GM19467 (cell line): ENCODE measurements around the gene ZNF428.
"Not testable (repeated sequence)": the region's sequence is repeated elsewhere in the genome, so short reads cannot be mapped to it uniquely, and the experiment has no call there.

Experiments used
- ATAC-seq: cut with Tn5 transposase; IDR thresholded peaks from one replicate; pipeline ENCODE4 v1.9.1; 2021; ENCODE audit warnings: mild to moderate bottlenecking, moderate library complexity; ENCODE audit not compliant: unreplicated experiment

The ZNF428 gene

DNA sequence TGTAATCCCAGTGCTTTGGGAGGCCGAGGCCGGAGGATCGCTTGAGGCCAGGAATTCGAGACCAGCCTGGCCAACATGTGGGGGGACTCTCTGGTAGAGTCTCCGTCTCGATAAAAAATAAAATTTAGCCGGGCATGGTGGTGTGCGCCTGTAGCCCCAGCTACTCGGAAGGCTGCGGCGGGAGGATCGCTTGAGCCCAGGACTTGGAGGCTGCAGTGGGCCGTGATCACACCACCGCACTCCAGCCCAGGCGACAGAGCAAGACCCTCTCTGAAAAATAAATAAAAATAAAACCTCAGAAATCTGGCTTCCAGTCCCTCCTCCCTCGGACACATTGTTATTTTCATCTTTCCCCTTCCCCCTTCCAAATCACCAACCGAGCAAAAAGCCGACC is 23.8 kb downstream of the ZNF428 start:
- ATAC-seq: no peak

DNA sequence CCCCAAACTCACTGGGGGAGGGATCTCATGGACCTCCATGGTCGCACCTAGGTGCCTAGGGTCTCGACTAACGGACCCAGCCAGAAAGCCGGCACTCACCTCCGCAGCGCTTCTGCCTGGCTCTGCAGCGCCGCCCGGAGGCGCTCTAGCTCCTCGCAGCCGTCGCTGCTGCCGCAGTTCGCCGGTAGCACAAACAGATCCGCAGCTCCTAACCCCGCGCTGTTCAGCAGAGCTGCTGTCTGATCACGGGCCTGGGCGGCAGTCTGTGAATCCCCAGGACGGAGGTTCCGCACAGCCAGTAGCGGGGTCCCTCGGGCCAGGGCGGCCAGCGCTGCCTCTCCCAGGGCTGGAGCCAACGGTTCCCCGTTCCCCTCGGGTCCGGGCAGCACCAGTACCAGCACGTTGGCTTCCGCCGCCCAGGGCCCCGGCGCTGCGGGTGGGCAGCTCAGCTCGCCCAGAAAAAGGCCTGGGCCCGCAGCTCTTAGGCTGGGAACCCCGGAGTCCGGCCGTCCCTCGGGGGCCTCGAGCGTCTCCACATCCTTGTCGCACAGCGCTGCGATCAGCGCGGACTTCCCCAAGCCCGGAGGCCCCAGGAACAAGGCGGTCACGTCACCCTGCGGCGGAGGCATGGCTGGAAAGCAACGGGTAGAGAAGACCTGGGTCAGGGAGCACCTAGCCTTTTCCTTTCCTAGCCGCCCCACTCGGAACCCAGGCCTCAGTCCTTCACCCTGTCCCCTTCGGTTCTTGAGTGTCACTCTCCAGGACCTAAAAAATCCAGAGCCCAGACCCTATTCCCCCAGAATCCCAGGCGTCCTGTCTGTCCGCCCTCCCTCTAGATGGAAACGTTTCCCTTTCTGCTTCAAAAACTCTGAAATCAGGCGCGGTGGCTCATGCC is 24.5 kb downstream of the ZNF428 start:
- no peak for ATAC-seq

DNA sequence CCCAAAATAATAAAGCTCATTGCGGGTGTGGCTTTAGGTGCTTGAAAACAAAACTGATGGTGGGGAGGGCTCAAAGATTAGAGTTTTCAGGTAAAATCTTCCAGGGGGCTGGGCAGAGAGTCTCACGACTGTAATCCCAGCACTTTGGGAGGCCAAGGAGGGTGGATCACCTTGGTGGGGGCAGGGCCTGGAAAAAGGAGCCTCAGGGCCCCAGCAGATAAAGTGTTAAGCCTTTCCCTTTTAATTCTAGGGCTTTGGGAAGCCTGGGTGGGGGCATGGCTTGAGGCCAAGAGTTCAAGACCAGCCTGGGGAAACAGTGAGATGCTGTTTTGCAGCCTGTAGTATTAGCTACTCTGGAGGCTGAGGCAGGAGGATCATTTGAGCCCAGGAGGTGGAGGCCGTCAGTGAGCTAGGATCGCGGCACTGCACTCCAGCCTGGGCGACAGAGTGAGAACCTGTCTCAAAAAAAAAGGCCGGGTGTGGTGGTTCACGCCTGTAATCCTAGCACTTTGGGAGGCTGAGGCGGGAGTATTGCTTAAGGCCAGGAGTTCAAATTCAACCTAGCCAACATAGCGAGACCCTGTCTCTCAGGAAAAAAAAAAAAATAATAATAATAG is 25.2 kb downstream of the ZNF428 start:
- ATAC-seq: no peak

DNA sequence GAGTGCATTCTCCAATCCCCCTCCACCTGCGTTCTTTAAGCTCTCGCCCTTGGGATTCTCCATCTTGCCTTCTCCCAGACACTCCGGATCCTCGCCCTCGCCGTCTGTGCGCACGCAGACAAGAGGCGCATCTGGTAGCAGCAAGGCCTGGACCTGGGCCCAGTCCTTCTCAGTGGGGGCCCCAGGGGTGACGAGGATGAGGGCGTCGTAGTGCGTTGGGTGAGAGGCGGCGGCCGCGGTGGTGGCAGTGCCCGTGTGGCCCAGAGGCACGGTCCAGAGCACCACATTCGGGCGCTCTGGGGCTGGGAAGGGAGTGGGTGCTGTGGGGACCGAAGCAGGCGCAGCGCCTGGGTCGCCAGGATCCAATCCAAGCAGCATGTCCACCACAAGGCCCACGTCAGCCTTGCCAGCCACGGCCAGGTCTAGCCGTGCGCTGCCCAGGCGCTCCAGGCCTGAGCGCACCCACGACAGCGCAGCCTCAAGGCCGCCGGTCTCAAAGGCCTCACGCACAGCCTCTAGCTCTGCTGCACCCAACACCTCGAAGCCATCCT is 26.6 kb downstream of the ZNF428 start:
- ATAC-seq: no peak

DNA sequence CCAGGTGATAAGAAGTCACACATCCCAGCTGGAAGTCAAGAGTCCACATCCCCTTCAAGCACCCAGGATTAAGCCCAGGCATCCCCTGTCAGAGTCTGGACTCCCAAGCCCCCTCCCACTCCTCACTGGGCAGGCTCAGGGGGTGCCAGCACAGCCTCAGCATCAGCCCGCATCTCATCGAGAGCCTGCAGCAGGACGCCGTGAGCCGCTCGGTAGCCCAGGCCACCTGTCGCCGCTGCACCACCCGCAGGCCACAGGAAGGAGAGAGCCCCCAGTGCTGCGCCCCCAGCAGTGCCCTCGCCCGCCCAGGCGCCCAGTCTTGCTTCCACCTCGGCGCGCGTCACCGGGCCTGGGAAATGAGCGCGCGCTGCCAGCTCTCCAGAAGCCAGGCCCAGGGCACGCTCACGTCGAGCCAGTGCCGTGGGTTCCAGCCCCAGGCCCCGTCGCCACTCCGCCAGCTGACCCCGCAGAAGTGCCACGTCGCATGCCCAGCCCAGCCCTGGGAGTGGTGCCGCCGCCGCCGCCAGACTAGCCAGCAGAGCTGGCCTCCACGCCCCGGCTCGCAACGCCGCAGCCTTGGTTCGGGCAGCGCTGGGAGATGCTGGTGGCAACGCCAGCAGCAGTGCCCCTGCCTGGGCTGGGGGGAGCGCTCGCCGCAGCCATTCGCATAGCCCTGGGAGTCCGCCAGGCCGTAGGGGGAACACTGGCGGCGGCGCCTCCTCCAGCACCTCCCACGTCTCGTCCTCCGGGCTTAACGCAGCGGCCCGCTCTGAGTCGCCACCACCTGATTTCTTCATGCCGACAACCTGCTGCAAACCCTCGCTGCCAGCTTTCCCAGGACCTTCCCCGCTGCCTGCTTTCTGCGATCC is 27.3 kb downstream of the ZNF428 start:
- ATAC-seq: no peak

DNA sequence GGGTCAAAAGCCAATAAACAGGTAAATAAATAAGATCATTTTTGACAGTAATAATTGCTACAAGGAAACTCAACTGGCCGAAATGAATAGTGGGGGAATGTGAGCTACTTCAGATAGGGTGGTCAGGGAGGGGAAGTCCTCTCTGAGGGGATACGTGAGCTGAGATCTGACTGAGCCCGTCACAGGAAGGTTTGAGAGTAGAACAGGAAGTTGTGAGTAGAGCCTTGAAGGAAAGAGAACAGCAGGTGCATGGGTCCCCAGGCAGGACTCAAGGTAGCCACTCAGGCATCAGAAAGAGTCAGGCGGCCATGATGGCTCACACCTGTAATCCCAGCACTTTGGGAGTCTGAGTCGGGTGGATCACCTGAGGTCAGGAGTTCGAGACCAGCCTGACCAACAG is 29.8 kb downstream of the ZNF428 start:
- no peak for ATAC-seq

DNA sequence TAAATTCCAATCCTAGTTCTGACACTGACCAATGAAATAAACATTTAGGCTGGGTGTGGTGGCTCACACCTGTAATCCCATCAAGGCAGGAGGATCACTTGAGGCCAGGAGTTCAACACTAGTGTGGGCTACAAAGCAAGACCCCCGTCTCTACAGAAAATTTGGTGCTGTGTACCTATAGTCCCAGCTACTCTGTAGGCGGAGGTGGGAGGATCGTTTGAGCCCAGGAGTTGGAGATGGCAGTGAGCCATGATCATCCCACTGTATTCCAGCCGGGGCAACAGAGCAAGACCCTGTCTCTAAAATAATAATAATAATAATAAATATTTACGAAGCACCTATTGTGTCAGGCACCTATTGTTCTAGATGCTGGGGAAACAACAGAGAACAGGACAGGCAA is 30.2 kb downstream of the ZNF428 start:
- no peak for ATAC-seq

DNA sequence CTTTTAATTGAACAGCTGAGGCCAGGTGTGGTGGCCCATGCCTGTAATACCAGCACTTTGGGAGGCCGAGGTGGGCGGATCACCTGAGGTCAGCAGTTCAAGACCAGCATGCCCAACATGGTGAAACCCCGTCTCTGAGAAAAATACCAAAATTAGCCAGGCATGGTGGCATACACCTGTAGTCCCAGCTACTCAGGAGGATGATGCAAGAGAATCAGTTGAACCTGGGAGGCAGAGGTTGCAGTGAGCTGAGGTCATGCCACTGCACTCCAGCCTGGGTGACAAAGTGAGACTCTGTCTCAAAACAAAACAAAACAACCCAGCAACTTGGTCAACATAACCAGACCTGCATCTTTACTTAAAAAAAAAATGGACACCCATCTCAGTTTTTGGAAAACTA is 32.4 kb downstream of the ZNF428 start:
- ATAC-seq: not testable (repeated sequence)

DNA sequence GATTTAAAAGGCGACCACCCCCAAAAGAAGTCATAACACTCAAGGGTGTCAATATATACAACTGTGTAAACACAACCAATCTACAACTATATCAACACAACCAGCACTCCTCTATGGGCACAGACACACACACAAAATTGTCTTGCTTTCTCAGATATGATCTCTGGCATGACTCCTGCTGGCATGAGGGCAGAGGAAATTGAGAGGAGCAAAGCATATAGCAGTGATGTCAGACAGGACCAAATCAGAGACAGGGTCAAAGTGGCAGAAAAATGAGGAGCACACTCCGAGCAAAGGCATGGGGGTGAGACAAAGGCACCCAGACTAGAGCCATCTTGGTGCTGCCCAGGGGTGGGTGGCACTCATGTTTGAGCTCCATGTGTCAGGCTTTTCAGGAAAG is 33.1 kb downstream of the ZNF428 start:
- no peak for ATAC-seq

DNA sequence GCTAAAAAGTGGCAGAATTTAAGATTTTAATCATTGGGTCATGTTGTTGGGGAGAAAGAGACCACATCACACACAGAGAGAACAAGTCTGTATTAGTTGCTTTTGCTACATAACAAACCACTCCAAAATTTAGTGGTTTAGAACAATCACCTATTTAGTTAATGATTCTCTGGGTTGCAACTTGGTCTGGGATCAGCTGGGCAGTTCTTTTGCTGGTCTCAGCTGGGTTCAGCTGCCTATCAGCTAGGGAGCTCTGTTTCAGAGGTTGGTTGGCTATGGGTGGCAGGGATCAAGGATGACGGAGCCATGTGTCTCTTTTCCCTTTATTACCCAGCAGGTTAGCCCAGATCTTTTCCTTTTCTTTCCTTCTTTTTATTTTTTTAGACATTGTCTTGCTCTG is 34.9 kb downstream of the ZNF428 start:
- ATAC-seq: no peak

DNA sequence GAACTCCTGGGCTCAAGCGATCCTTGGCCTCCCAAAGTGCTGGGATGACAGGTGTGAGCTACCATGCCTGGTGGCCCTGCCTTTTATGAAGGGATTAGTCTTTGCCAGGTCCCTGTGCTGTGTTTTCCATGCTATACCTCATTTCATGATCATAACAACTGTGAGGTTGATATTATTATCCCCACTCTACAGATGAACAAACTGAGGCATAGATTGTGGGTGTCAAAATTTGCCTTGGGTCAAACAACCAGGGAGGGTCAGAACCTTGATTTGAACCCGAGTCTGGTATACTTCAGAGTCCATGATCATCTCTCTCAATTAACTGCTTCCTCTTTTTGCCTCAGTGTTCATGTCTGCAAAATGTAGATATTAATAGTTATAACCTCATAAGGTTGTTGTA is 36.9 kb downstream of the ZNF428 start:
- no peak for ATAC-seq

DNA sequence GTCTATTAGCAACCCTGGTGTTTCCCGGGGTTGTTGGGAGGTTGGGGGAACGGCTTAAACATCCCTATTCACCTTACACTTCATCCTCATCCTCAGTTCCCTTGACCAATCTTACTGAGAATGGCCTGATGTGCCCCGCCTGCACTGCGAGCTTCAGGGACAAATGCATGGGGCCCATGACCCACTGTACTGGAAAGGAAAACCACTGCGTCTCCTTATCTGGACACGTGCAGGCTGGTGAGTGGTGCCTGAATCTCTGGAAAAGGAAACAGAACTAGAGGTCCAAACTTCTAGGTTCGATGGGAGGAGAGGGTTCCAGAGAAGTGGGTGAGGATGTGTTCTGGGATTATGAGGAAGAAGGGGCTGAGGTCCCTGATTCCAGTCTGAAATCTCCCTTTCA is 38.0 kb downstream of the ZNF428 start:
- ATAC-seq: no peak

DNA sequence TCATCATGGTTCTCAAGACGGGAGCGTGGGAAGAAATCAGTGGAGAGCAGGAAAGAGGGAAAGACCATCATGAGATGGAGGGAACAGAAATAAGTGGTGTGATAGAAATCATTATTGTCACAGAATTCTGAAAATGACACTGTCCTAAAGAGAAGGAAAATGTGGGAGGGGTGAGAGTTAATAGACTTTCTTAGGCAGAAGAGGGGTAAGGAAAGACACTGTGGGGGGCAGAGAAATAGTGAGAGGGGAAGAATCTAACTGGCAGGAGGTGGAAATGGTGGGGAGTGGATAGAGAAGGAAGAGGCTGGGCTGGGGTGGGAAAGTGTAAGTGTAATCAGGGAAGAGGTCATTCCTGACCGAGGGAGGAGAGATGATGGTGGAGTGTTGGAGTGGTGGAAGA is 40.6 kb downstream of the ZNF428 start:
- no peak for ATAC-seq

DNA sequence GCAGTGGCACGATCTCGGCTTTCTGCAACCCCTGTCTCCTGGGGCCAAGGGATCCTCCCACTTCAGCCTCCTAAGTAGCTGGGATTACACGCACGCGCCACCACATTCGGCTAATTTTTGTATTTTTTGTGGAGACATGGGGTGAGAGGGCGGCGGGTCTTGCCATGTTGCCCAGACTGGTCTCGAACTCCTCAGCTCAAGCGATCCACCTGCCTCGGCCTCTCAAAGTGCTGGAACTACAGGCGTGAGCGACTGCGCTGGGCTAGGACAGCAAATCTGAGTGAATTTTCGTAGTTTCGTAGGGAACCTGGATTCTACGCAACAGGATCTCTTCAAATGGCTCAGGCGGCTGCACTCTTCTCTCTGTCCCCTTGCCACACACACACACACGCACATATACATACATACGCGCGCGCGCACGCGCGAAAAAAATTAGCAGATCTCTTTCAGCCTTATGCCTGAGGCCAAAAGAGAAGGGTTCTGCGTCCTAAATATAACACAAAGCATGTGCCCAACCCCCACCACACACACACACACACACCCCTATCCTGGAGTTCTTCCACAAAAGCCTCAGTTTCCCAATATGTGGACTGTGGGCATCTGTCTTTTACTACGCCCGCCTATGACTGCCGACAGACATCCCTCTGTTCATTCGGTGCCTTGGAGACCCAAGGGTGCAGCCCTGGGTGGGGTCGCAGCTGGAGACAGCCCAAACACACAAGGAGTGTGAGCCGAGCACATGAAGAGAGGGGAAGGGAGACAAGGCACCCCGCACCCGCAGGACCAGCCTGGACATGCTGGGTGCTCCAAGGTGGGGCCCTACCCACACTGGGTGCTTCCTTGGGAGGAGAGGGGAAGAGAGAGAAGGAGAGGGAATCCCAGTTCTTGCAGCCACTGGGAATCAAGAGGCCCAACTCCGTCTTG is 43.2 kb downstream of the ZNF428 start:
- ATAC-seq: no peak

DNA sequence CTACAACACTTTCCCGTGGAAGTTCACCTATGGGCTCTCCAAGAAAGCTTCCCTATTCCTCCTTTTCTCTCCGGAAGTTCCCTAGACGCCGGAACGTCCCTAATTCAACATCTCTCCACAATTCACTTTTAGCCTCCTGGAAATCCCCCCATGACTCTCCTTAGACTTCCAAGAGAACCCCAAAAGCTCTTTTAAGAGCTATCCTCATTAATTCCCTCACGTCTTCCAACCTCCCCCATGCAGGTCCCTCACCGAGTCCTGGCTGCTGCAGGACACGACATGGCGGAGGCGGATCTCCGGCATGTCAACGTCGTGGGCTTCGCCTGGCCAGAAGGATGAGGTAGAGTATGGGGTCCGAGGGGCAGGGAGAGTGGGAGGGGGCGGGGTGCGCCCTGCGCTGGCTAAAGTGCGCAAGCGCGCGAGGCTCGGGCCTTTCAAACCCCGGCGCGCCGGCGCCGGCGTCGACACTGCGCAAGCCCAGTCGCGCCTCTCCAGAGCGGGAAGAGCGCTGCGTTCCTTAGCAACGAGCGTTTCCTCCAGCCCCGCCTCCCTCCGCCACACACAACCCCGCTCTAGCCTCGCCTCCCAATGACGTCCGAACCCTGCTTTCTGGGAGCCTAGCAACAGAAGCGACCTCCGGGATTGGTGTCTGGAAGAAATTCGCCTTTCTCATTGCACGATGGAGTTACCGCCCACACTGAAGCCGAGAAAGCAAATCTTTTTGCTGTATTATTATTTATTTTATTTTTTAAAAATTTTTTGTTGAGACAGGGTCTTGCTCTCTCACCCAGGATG is 44.1 kb downstream of the ZNF428 start, which contains the start of the genes PINLYP and XRCC1:
Gene PINLYP (plus strand): TSS at position 646 of the 795 bp plus-strand sequence. CDS start 1,391 bp downstream, outside the sequence.
Gene XRCC1 (minus strand): TSS at position 372 of the 795 bp plus-strand sequence. CDS start 69 bp downstream, at position 303.
- peak; percentile 99 for ATAC-seq

DNA sequence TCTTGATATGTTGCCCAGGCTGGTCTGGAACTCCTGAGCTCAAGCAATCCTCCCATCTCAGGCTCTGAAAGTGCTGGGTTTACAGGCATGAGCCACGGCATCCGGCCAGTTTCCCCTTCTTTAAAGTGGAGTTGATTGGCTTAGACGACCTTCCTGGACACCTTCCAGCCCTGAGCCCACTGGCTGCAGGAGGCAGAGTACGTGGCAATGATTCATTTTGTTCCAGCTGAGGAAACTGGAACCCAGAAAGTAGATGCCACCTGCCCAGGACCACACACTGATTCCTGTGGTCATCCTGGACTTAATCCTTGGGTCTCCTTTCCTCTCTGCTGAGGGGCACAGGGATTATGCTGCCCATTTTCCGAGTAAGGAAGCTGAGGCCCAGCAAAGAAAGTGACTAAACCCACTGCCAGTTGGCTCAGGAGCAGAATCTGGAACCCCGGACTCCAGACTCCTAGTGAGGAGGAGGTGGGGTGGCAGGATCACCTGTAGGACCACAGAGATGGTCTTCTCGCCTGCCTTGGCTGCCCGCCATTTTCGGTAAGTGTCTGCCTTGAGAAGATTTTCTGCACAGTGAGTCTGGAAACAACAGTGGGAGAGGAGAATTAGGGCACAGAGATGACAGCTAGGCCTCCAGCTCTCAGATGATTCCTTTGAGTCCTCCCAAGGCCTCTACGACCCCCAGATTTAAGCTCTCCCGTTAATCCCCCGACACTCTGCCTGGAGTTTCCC is 44.8 kb downstream of the ZNF428 start:
- no peak for ATAC-seq

DNA sequence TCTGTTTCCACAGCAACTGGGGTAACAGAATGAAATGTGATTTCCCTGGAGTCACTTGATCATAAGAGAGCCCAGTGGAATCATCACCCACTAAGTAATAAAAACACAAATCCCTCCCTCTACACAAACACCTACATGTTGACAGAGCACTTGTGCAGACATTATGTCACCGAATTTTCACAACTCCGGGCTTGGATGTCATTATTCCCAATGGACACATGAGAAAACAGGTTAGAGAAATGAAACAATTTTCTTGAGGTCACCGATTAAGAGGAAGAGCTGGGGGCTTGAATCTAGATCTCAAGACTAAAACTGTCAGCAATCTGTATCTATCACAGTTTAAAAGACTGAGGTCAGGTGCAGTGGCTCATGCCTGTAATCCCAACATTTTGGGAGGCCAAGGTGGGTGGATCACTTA is 47.2 kb downstream of the ZNF428 start:
- ATAC-seq: no peak

DNA sequence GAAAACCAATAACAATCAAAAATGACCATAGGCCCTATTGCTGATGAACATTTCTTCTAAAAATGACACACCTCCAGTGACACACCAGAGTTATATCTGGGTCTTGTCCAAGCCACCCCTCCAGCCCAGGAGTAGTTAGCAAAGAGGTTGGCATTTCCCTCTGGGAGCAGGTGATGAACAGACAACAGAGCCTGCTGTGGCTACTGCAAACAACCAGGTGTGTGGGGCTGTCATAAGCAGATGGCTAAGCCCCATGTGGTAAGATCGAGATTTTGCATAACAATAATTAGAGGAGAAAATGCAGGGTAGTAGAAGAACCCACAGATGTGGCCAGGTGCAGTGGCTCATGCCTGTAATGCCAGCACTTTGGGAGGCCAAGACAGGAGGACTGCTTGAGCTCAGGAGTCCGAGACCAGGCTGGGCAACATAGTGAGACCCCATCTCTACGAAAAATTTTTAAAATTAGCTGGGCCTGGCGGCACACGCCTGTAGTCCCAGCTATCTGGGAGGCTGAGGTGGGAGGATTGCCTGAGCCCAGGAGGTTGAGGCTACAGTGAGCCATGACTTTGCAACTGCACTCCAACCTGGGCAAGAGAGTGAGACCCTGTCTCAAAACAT is 49.1 kb downstream of the ZNF428 start:
- no peak for ATAC-seq
